Measurements from ENCODE around the gene PINLYP.
"Not testable (repeated sequence)": the region's sequence is repeated elsewhere in the genome, so short reads cannot be mapped to it uniquely, and the experiment has no call there.

The PINLYP gene

DNA sequence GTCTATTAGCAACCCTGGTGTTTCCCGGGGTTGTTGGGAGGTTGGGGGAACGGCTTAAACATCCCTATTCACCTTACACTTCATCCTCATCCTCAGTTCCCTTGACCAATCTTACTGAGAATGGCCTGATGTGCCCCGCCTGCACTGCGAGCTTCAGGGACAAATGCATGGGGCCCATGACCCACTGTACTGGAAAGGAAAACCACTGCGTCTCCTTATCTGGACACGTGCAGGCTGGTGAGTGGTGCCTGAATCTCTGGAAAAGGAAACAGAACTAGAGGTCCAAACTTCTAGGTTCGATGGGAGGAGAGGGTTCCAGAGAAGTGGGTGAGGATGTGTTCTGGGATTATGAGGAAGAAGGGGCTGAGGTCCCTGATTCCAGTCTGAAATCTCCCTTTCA, 5.9 kb downstream of the PINLYP start:
- DNase-seq (ENCODE audit: low read depth in 2 of 2), result no peak

DNA sequence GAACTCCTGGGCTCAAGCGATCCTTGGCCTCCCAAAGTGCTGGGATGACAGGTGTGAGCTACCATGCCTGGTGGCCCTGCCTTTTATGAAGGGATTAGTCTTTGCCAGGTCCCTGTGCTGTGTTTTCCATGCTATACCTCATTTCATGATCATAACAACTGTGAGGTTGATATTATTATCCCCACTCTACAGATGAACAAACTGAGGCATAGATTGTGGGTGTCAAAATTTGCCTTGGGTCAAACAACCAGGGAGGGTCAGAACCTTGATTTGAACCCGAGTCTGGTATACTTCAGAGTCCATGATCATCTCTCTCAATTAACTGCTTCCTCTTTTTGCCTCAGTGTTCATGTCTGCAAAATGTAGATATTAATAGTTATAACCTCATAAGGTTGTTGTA, 6.9 kb downstream of the PINLYP start:
- no peak for DNase-seq (ENCODE audit: low read depth in 2 of 2)

DNA sequence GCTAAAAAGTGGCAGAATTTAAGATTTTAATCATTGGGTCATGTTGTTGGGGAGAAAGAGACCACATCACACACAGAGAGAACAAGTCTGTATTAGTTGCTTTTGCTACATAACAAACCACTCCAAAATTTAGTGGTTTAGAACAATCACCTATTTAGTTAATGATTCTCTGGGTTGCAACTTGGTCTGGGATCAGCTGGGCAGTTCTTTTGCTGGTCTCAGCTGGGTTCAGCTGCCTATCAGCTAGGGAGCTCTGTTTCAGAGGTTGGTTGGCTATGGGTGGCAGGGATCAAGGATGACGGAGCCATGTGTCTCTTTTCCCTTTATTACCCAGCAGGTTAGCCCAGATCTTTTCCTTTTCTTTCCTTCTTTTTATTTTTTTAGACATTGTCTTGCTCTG, 8.9 kb downstream of the PINLYP start:
- no peak for DNase-seq (ENCODE audit: low read depth in 2 of 2)

GRCh38 chr19:43586346-43586745, 10.7 kb downstream of the PINLYP start:
- DNase-seq (ENCODE audit: low read depth in 2 of 2), result no peak

GRCh38 chr19:43587029-43587428, 11.4 kb downstream of the PINLYP start:
- DNase-seq (ENCODE audit: low read depth in 2 of 2), result not testable (repeated sequence)

DNA sequence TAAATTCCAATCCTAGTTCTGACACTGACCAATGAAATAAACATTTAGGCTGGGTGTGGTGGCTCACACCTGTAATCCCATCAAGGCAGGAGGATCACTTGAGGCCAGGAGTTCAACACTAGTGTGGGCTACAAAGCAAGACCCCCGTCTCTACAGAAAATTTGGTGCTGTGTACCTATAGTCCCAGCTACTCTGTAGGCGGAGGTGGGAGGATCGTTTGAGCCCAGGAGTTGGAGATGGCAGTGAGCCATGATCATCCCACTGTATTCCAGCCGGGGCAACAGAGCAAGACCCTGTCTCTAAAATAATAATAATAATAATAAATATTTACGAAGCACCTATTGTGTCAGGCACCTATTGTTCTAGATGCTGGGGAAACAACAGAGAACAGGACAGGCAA, 13.7 kb downstream of the PINLYP start:
- DNase-seq (ENCODE audit: low read depth in 2 of 2), result no peak

DNA sequence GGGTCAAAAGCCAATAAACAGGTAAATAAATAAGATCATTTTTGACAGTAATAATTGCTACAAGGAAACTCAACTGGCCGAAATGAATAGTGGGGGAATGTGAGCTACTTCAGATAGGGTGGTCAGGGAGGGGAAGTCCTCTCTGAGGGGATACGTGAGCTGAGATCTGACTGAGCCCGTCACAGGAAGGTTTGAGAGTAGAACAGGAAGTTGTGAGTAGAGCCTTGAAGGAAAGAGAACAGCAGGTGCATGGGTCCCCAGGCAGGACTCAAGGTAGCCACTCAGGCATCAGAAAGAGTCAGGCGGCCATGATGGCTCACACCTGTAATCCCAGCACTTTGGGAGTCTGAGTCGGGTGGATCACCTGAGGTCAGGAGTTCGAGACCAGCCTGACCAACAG, 14.1 kb downstream of the PINLYP start:
- DNase-seq (ENCODE audit: low read depth in 2 of 2), result no peak

DNA sequence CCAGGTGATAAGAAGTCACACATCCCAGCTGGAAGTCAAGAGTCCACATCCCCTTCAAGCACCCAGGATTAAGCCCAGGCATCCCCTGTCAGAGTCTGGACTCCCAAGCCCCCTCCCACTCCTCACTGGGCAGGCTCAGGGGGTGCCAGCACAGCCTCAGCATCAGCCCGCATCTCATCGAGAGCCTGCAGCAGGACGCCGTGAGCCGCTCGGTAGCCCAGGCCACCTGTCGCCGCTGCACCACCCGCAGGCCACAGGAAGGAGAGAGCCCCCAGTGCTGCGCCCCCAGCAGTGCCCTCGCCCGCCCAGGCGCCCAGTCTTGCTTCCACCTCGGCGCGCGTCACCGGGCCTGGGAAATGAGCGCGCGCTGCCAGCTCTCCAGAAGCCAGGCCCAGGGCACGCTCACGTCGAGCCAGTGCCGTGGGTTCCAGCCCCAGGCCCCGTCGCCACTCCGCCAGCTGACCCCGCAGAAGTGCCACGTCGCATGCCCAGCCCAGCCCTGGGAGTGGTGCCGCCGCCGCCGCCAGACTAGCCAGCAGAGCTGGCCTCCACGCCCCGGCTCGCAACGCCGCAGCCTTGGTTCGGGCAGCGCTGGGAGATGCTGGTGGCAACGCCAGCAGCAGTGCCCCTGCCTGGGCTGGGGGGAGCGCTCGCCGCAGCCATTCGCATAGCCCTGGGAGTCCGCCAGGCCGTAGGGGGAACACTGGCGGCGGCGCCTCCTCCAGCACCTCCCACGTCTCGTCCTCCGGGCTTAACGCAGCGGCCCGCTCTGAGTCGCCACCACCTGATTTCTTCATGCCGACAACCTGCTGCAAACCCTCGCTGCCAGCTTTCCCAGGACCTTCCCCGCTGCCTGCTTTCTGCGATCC, 16.5 kb downstream of the PINLYP start:
- DNase-seq (ENCODE audit: low read depth in 2 of 2), result no peak

- DNase-seq (ENCODE audit: low read depth in 2 of 2), result no peak
These were observed 17.3 kb downstream of the PINLYP start for GRCh38 chr19:43592800-43593350.

DNA sequence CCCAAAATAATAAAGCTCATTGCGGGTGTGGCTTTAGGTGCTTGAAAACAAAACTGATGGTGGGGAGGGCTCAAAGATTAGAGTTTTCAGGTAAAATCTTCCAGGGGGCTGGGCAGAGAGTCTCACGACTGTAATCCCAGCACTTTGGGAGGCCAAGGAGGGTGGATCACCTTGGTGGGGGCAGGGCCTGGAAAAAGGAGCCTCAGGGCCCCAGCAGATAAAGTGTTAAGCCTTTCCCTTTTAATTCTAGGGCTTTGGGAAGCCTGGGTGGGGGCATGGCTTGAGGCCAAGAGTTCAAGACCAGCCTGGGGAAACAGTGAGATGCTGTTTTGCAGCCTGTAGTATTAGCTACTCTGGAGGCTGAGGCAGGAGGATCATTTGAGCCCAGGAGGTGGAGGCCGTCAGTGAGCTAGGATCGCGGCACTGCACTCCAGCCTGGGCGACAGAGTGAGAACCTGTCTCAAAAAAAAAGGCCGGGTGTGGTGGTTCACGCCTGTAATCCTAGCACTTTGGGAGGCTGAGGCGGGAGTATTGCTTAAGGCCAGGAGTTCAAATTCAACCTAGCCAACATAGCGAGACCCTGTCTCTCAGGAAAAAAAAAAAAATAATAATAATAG, 18.6 kb downstream of the PINLYP start:
- no peak for DNase-seq (ENCODE audit: low read depth in 2 of 2)

- DNase-seq (ENCODE audit: low read depth in 2 of 2), result peak; percentile 23 to 39
These were observed 19.4 kb downstream of the PINLYP start for GRCh38 chr19:43594710-43595604.

GRCh38 chr19:43595605-43595998, 20.0 kb downstream of the PINLYP start:
- no peak for DNase-seq (ENCODE audit: low read depth in 2 of 2)

GRCh38 chr19:43595999-43596841, 20.6 kb downstream of the PINLYP start, which contains the start of the genes IRGQ and ZNF576:
Gene IRGQ (minus strand): TSS chr19:43596134. CDS start chr19:43595338, 796 bp downstream.
Gene ZNF576 (plus strand): TSS chr19:43596595. CDS start chr19:43597109, 514 bp downstream.
- peak; percentile 99 for DNase-seq (ENCODE audit: low read depth in 2 of 2)

GRCh38 chr19:43596842-43597461, 21.4 kb downstream of the PINLYP start:
- DNase-seq (ENCODE audit: low read depth in 2 of 2), result no peak

GRCh38 chr19:43597876-43598275, 22.3 kb downstream of the PINLYP start:
- no peak for DNase-seq (ENCODE audit: low read depth in 2 of 2)

GRCh38 chr19:43598445-43599240, 23.0 kb downstream of the PINLYP start:
- DNase-seq (ENCODE audit: low read depth in 2 of 2), result no peak

- DNase-seq (ENCODE audit: low read depth in 2 of 2), result no peak
These were observed 24.2 kb downstream of the PINLYP start for GRCh38 chr19:43599635-43600295.

DNA sequence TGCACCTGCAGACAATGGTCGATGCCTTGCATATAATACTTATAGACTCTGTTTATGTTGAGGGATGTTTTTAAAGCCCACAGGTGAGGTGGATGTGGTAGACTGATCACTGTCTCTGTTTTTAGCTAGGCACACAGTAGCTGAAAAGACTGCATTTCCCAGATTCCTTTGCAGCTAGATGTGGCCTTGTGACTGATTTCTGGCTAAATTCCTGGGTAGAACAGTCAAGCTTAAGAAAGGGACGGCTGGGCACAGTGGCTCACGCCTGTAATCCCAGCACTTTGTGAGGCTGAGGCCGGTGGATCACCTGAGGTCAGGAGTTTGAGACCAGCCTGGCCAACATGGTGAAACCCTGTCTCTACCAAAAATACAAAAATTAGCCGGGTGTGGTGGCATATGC, 24.7 kb downstream of the PINLYP start:
- not testable (repeated sequence) for DNase-seq (ENCODE audit: low read depth in 2 of 2)

All from stimulated activated CD4-positive, alpha-beta T cell treated with anti-CD3 and anti-CD28 coated beads, Interleukin-1b, Interleukin-23, amount 100 ng/mL, for 1 hour (primary cell).